Measurements from ENCODE around the gene CDYL2.

The CDYL2 gene

GRCh38 chr16:80580109-80580832, 224.1 kb downstream of the CDYL2 start:
- peak; percentile 76 for DNase-seq (ENCODE audit: extremely low read depth, insufficient read length)
- H3K36me3 ChIP-seq (ENCODE audit: control insufficient read depth, insufficient read depth, low read length): no peaks in the 10 kb centered on the region
- peak overlapping the region; percentile 47; the same call in 1 of the 2 replicates for H3K4me3 ChIP-seq (replicated peaks; ENCODE audit: low read depth, low read length)
- peak; percentile 46 for TF ChIP-seq CTCF (IDR thresholded peaks at IDR 0.05; ENCODE audit: insufficient read depth, low read length, poor library complexity, severe bottlenecking)
- no peaks in the 10 kb centered on the region for H3K27me3 ChIP-seq (replicated peaks; ENCODE audit: control insufficient read depth, insufficient read depth, low read length)

- no peak for TF ChIP-seq CTCF (IDR thresholded peaks at IDR 0.05; ENCODE audit: insufficient read depth, low read length, poor library complexity, severe bottlenecking)
- Histone ChIP-seq H3K36me3 (ENCODE audit: control insufficient read depth, insufficient read depth, low read length) (no peaks in the 10 kb centered on the region), H3K27me3 (replicated peaks; ENCODE audit: control insufficient read depth, insufficient read depth, low read length) (no peaks in the 10 kb centered on the region), H3K4me3 (replicated peaks; ENCODE audit: low read depth, low read length) (no peak overlapping the region)
- DNase-seq (ENCODE audit: extremely low read depth, insufficient read length): no peak
These were observed 226.7 kb downstream of the CDYL2 start for GRCh38 chr16:80577485-80578280.

GRCh38 chr16:80576343-80576912, 228.0 kb downstream of the CDYL2 start:
- no peaks in the 10 kb centered on the region for H3K36me3 ChIP-seq (ENCODE audit: control insufficient read depth, insufficient read depth, low read length)
- no peaks in the 10 kb centered on the region for H3K27me3 ChIP-seq (replicated peaks; ENCODE audit: control insufficient read depth, insufficient read depth, low read length)
- no peak for DNase-seq (ENCODE audit: extremely low read depth, insufficient read length)
- no peak overlapping the region for H3K4me3 ChIP-seq (replicated peaks; ENCODE audit: low read depth, low read length)
- no peak for TF ChIP-seq CTCF (IDR thresholded peaks at IDR 0.05; ENCODE audit: insufficient read depth, low read length, poor library complexity, severe bottlenecking)

GRCh38 chr16:80573700-80574120, 230.7 kb downstream of the CDYL2 start:
- TF ChIP-seq CTCF (IDR thresholded peaks at IDR 0.05; ENCODE audit: insufficient read depth, low read length, poor library complexity, severe bottlenecking): no peak
- Histone ChIP-seq H3K36me3 (ENCODE audit: control insufficient read depth, insufficient read depth, low read length) (no peaks in the 10 kb centered on the region), H3K4me3 (replicated peaks; ENCODE audit: low read depth, low read length) (no peak overlapping the region), H3K27me3 (replicated peaks; ENCODE audit: control insufficient read depth, insufficient read depth, low read length) (no peaks in the 10 kb centered on the region)
- DNase-seq (ENCODE audit: extremely low read depth, insufficient read length): no peak

- H3K4me3 ChIP-seq (replicated peaks; ENCODE audit: low read depth, low read length): no peak overlapping the region
- no peak for TF ChIP-seq CTCF (IDR thresholded peaks at IDR 0.05; ENCODE audit: insufficient read depth, low read length, poor library complexity, severe bottlenecking)
- no peak for DNase-seq (ENCODE audit: extremely low read depth, insufficient read length)
- no peaks in the 10 kb centered on the region for H3K27me3 ChIP-seq (replicated peaks; ENCODE audit: control insufficient read depth, insufficient read depth, low read length)
- H3K36me3 ChIP-seq (ENCODE audit: control insufficient read depth, insufficient read depth, low read length): no peaks in the 10 kb centered on the region
These were observed 234.3 kb downstream of the CDYL2 start for GRCh38 chr16:80570106-80570478.

All from GM06990 (cell line).